GM21360 (cell line): ENCODE measurements around the gene RRP9.
"Not testable (repeated sequence)": the region's sequence is repeated elsewhere in the genome, so short reads cannot be mapped to it uniquely, and the experiment has no call there.

Experiments
- ATAC-seq: cut with Tn5 transposase; IDR thresholded peaks from one replicate; pipeline ENCODE4 v1.9.1; 2021; ENCODE audit warnings: mild to moderate bottlenecking, moderate library complexity; ENCODE audit not compliant: unreplicated experiment

The RRP9 gene

GRCh38 chr3:51916418-51916817 lies 25.3 kb downstream of the RRP9 start:
- no peak for ATAC-seq

GRCh38 chr3:51908026-51908425 lies 33.7 kb downstream of the RRP9 start:
- no peak for ATAC-seq

GRCh38 chr3:51904034-51904823 lies 37.5 kb downstream of the RRP9 start:
- ATAC-seq, result no peak

- not testable (repeated sequence) for ATAC-seq
Measured at GRCh38 chr3:51902361-51902760, 39.3 kb downstream of the RRP9 start.

GRCh38 chr3:51900043-51900442 lies 41.7 kb downstream of the RRP9 start:
- ATAC-seq, result not testable (repeated sequence)

GRCh38 chr3:51897391-51897790 lies 44.3 kb downstream of the RRP9 start:
- ATAC-seq, result no peak

- ATAC-seq, result no peak
Measured at GRCh38 chr3:51896607-51897305, 44.9 kb downstream of the RRP9 start.

- ATAC-seq, result no peak
Measured at GRCh38 chr3:51894939-51895338, 46.8 kb downstream of the RRP9 start.

- ATAC-seq, result no peak
Measured at GRCh38 chr3:51894391-51894790, 47.3 kb downstream of the RRP9 start.

- no peak for ATAC-seq
Measured at GRCh38 chr3:51891242-51892039, 50.3 kb downstream of the RRP9 start.

- no peak for ATAC-seq
Measured at GRCh38 chr3:51888463-51889105, 53.1 kb downstream of the RRP9 start.

GRCh38 chr3:51887620-51888019 lies 54.1 kb downstream of the RRP9 start:
- no peak for ATAC-seq

GRCh38 chr3:51886447-51886846 lies 55.3 kb downstream of the RRP9 start:
- no peak for ATAC-seq
